ENCODE measurements around the gene GON4L. TPM values are rescaled to one million over a fixed set of nuclear protein-coding genes. Genes with fewer than 3 reads are reported as not detected.
A peak's percentile ranks its signal among the peaks of the same experiment; 100 is the strongest.
"Not testable (repeated sequence)": the region's sequence is repeated elsewhere in the genome, so short reads cannot be mapped to it uniquely, and the experiment has no call there.

The GON4L gene
- polyA plus RNA-seq, 3 donors = 40.4 to 70.5 (median 60.6) TPM

DNA sequence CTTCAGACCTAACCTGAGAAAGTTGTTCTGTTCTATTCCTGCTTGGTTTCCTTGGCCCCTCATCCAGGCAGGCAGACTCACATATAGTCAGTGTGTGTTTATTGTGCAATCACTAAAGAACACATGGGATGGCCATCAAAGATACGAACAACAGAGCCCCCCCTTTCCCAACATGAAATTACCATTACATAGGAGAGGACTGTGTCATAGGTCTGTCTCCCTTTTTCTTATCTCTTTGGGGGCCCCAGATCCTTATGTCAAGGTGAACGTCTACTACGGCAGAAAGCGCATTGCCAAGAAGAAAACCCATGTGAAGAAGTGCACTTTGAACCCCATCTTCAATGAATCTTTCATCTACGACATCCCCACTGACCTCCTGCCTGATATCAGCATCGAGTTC lies 23.9 kb upstream of the GON4L start:
- DNase-seq = no peak

DNA sequence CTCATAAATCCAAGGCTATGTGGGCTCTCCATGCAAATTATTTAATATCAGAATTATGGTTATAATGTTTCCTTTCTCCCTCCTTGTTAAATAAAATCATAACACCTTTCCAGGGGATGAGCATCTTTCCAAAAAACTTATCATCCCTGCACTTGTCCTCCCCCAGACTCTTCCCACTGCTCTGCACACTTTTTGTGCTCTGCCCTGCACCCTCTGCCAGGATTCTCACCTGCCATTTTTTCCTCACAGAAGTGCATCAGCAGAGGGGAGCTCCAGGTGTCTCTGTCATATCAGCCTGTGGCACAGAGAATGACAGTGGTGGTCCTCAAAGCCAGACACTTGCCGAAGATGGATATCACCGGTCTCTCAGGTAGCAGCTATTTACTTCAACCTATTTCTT lies 23.2 kb upstream of the GON4L start:
- no peak for DNase-seq

DNA sequence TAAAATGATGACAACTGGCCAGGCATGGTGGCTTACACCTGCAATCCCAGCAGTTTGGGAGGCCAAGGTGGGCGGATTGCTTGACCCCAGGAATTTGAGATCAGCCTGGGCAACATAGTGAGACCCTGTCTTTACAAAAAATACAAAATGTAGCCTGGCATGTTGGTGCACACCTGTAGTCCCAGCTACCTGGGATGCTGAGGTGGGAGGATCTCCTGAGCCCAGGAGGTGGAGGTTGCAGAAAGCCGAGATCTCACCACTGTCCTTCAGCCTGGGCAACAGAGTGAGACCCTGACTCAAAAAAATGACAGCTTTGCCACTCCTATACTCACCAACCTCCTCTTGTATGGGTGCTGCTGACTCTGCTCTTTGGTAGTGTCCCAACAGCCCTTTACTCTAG lies 20.9 kb upstream of the GON4L start:
- DNase-seq = no peak

DNA sequence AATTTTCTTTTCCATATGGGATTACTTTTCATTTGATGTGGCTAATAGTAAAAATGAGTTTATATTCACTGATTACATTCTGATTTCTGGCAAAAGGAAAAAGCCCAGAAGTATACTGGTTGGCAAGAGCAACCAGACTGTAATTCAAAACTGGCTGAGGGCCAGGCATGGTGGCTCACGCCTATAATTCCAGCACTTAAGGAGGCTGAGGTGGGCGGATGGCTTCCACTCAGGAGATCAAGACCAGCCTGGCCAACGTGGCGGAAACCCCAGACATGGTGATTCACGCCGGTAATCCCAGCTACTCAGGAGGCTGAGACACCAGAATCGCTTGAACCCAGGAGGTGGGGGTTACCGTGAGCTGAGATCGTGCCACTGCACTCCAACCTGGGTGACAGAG lies 16.8 kb upstream of the GON4L start:
- DNase-seq = no peak

DNA sequence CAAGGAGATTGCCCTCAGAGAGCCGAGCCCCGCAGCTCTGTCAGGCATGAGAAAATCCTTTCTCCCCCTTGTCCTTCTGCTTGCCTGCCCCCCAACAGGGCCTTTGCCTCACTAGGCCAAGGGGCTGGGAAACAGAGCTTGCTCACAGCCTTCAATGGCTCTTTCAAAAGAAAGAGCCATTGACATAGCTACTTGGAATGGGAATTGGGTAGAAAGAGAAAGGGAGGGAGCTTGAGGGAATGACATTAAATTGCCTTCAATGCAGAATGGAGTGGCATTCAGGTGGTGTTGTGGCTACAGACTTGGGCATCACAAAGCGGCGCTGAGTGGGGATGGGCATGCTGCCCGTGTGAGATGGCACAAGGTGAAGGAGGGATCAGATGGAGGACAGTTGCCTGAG lies 15.5 kb upstream of the GON4L start:
- no peak for DNase-seq

DNA sequence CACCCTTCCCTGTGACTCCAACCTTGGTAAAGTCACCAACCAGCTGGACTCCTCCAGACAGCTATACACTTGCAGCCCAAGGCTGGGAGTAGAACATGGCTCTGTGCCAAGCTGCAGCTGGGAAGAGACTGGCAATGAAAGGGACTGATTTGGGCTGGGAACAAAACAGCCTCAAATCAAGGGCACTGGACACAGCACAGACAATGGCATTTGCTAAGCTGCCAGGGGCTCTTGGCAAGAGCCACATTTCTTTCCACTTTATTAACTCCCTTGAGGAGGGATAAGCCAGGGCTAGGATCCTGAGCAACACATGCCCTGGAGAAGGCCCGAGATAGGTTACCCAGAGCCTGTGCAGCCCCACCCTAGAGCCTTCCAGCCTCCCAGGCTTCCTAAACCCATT lies 14.4 kb upstream of the GON4L start:
- DNase-seq = no peak

DNA sequence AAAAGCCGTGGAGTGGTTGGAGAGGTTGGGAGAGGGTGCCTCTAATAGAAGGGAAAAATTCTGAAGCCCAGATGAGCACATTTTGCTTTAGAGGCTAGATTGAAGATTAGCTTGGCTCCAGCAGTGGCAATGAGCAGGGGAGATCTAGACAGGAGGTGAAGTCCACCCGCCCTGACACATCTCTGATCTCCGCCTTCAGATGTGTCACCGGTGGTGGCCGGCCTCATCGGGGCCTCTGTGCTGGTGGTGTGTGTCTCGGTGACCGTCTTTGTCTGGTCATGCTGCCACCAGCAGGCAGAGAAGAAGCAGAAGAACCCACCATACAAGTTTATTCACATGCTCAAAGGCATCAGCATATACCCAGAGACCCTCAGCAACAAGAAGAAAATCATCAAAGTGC lies 10.8 kb upstream of the GON4L start:
- DNase-seq = no peak

DNA sequence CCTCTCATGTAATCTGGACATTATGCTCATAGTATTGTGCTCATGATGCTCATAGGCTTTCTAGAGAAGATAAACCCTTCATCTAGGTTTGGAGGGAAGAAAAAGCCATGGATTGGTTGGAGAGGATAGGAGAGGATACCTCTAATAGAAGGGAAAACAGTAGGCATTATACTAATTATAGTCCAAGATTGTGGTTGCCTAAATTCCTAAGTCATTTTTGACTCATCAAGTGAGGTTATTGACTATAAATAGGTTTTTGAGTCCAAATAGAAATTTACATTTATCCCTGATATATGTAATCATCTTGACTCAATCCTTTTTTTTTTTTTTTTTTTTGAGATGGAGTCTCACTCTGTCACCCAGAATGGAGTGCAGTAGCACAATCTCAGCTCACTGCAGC lies 7.4 kb upstream of the GON4L start:
- DNase-seq = no peak

DNA sequence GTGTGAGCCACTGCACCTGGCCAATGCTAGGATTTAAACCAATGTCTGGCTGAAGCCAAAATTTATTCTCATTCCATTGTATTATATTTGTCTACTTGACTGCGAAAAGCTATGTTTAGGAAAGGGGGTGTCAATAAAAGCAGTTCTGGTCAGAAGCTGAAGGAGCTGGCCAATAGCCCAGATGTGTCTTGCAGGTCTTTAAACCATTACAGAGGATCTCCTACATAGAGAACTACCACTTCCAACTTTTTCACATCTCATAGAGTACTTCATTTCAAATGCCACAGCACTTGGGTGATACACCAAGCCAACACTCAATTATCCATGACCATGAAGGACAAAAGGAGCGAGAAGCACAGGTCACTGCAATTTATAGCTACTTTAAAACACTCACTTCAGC lies 4.9 kb upstream of the GON4L start:
- DNase-seq = no peak

DNA sequence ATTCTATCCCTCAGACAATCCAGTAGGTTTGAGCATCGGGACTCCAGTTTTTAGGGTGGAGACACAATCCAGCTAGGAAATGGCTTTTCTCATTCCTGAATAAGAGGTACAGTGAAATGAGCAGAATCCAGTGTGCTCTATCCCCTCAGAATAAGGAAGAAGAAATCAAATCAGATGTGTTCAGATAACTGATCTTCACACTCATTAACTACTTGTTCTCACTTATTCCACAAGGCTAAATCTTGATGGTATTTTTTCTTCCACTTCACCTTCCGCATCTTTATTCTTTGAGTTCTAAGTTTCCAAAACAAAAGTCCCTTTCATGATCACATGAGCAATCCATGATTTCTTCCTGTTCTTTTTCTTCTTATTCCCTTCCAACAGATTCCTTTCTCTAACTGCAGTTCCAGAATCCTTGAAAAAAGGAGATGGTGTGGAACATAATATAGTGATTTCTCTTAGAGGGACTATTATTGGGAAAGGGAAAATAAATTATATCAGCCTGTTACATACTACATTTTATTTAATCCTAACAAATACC lies 4.0 kb upstream of the GON4L start:
- DNase-seq = no peak

DNA sequence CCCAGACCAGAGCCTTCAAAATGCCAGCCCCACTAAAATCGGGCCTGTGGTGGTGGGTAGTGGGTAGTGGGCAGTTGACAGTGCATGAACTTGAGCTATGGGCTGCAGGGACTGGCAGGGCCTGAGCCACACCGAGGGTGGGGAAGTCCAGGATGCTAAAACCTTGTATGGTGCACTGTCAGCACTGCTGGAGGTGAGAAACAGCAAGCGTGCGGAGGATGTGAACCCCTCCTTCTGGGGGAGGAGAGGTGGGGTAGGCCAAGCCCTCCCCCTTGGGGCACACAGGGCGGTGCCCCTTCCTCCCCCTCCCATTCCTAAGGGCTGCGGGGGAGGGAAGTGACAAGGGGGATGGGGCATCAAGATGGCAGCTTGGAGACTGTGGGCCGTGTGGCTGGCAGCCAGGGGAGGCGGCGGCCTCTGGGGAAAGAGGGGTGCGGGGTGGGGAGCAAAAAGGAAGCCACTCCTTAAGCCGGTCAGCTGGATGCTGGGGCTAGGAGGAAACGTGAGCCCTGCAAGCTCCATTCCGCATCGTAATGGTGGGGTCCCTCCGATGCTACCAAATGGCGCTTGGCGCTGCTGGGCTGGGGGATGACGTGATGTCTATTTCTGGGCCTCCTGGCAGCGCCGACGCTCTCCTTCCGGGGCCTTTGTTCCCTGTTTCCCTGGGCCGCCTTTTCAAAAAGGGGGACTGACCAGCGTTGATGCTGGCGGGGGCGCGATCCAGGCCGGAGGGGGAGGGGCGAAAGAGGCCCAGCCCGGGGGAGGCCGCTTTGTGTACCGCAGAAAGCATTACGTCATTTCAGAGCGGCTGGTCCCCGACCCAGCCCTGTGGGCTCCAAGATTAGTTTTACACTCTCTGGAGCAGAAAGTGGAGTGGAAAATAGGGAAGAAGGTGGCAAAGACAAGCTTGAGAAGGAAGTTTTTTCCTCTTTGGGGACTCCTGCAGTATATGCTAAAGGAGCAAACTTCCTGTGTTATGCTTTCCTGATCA lies 3.2 kb upstream of the GON4L start:
- peak; percentile 82 for DNase-seq

DNA sequence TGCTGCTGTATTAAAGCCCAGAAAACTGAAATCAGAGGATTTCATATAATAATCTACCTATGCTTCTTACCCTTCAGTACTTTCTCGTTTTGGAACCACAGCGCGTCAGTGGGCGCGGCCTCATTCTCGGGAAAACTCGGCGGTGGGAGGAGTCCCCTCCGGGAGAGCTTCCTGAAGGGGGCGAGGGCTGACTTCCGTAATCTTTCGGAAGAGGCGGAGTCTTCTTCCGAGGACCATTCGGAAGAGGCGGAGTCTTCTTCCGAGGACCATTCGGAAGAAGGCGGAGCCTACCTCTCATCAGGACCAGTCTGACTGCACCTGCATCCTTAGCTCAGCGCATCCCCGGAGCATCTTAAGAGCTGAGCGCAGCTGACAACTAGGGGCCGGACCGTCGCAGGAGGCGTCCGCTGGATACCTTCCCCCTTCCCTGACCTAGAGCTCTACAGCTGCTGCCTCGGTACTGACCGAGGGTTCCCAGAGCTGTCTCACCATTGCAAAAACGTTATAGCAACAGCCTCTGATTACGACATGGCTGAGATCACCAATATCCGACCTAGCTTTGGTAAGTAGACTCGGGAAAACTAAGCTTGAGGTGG lies 2.3 kb upstream of the GON4L start, which contains the start of gene SYT11:
SYT11 (plus strand) TSS at position 334 of the 596 bp plus-strand sequence; CDS start at position 529, 195 bp downstream.
- peak; percentile 97 for DNase-seq

DNA sequence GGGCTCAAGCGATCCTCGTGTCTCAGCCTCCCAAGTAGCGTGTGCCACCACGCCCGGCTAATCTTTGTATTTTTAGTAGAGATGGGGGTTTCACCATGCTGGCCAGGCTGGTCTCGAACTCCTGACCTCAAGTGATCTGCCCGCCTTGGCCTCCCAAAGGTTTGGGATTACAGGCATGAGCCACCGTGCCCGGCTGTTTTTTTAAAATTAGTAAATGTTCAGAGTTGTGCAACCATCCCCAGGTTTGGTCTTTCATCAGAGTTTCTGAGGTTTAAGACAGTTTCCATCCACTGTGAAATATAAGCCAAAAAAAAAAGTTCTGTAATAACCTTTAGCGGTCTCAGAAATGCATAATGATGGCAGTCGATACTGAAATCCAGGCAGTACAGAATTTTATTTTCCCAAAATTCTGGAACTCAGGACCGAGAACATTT lies 1.8 kb upstream of the GON4L start:
- no peak for DNase-seq

DNA sequence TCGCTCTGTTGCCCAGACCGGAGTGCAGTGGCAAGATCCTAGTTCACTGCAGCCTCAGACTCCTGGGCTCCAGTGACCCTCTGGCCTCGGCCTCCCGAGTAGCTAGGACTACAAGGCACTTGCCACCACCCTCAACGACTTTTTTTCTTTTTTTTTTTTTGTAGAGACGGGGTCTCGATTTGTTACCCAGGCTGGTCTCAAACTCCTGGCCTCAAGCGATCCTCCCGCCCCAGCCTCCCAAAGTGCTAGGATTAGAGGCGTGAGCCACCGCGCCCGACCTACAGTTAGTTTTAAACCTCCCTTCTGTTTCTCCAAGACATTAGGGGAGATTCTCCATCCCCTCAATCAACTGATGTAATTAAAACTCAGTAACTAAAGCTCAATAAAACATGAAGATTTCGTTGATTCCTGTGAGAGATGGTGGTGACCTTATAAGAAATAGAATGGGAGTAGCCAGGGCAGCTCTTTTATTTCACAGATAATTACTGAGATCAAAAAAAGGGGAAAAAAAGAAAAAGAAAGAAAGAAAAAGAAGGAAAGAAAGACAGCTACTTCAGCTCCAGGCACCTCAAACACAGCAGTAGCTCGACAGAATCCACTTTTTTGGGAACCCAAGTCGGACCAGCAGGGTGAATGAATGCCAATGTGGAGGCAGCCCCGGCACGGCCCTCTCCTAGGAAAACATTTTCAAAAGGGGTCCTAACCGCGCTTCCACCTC lies 598 bp downstream of the GON4L start:
- DNase-seq = no peak

DNA sequence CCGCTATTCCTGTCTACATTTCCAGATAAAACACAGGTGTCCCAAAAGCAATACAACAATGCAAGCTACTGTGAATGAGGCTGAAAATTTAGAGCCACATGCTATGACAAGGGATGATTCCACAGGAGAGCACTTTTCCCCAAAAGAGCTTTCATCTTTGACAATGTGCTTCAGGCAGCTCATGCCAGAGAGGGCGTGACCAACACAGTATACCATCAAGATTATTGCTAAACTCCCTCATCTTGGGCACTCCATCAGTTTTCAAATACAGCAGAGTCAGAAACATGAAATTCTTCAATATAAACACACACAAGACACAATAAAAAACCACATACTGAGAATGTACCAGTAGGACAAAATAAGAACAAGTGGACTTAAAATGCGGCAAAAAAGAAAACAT lies 6.7 kb downstream of the GON4L start:
- DNase-seq = no peak

DNA sequence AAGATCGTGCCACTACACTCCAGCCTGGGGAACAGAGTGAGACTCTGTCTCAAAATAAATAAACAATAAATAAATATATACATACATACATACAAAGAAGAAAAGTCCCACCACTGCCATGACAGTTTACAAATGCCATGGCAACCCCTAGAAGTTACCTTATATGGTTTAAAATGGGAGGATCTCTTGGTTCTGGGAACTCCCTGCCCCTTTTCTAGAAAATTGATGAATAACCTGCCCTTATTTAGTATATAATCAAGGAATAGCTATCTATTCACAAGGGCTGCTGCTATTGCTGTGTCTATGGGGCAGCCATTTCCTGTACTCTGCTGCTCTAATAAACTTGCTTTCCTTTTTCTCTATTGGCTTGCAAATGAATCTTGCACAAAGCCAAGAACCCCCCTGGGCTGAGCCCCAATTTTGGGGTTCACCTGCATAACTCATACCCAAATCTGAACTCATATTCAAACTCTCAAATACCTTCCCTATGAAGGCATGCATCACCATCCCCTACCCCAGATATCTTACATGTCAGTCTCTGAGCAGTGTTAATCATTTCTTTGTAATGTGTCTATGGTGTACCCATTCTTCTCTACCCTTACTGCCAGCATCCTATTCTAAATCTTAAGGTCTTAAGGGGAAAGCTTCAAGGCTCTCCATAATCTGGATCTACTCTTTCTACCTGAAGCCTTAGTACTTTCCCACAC lies 9.0 kb downstream of the GON4L start:
- no peak for DNase-seq

DNA sequence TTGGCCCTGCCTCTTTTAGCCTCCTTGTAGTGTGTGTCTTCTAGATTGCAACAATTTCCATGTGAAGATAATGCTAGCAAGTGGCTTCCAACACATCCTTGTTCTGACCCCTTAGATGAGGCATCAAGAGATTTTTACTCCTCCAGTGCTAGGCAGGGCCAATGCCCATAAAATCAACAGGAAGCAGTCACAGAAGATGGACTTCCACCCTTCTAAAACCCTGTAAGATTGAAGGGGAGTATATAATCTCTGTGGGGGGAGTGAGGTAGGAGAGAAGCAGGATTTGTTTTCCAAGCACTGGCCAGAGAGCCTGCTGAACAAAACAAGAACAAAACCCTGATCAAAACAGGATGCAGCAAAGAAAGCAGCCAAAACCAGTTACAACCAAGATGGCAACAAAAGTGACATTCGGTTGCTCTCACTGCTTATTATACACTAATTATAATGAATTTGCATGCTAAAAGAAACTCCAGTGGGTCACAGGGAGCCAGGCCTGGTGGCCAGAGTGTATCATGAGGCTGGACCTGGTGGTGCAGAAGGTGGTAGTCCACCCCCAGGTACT lies 12.1 kb downstream of the GON4L start:
- DNase-seq = no peak

DNA sequence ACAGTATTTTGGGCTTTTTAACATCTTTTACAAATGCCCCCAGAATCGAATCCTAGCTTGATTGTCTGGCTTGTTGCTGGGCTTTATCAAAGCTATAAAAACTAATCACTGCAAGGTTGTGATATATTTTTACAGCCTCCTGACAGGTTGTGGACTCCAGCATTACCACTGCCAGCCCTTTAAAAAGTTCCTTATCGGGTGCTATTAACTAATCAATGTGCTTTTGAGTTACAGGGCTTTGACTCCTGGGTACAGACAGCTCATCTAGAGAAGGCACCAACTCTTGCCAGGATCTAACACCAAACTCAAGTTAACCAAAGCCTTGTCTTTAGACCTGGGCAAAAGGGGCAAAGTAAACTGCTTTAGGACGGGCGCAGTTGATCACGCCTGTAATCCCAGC lies 16.6 kb downstream of the GON4L start:
- DNase-seq = no peak

DNA sequence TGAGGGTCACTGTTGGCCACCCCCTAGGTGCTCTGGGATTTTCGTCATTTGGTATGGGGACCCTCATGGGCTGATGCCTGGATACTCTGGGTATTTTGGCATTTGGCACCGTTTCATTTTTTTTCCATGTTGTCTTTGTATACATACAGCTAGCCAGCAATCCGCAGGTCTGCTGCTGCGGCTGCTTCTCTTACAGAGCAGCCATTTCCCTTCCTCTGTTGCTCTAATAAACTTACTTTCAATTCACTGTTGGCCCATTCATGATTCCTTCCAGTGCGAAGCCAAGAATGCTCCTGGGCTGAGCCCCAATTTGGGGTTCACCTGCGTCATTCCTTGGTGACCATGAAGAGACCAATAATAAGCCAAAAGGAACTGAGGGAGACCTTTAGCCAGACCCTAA lies 21.5 kb downstream of the GON4L start:
- no peak for DNase-seq

DNA sequence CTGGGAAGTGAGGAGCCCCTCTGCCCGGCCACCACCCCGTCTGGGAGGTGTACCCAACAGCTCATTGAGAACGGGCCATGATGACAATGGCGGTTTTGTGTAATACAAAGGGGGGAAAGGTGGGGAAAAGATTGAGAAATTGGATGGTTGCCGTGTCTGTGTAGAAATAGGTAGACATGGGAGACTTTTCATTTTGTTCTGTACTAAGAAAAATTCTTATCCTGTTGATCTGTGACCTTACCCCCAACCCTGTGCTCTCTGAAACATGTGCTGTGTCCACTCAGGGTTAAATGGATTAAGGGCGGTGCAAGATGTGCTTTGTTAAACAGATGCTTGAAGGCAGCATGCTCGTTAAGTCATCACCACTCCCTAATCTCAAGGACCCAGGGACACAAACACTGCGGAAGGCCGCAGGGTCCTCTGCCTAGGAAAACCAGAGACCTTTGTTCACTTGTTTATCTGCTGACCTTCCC lies 22.1 kb downstream of the GON4L start:
- not testable (repeated sequence) for DNase-seq

DNA sequence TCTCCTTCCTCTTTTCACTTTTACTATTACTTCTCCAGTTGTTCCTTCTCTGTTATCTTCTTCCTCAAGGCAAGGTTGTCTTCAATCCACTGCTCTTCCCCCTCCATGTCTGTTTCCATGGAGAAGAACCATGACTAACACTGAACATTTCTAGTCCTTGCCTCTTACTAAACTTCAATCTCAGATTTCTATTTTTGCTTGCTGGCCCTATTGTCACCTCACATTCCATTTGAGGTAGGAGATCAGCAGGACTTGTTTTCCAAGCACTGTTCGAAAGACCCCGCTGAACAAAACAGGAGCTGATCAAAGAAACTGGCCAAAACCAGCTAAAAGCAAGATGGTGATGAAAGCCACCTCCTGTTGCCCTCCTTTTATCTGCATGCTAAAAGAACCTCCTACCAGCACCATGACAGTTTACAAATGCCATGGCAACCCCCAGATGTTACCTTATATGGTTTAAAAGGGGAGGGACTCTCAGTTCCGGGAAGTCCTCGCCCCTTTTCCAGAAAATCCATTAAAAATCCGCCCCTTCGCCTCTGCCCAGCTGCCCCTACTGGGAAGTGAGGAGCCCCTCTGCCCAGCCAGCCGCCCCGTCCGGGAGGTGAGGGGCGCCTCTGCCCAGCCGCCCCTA lies 22.6 kb downstream of the GON4L start:
- no peak for DNase-seq
